ENCODE results near the gene LRRC53.

DNA sequence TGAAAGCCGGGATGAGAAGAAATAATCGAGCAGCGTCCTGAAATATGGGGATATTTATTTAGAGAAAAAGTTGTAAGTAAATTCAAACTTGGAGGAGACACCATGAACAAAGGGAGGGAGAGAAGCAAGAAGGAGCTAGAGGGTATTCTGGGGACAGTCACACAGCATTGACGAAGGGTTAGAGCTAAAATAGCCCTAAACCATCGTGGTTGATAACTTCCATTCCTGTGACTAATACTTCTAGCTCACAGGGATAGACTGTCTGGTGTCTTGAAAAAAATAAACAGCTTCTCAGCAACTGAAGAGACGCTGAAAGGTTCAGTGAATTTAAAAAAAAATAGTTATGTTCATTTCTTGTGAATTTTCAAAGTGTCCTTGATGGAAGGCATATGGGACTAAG lies 86.7 kb downstream of the LRRC53 start:
- TF ChIP-seq YY1 (IDR thresholded peaks at IDR 0.05; ENCODE audit: insufficient read depth, insufficient read length) (no peak), ZNF274 (IDR thresholded peaks at IDR 0.05; ENCODE audit: low read depth, low read length) (no peak)

All from NT2/D1 (cell line).